ELR (cell line): Measurements from ENCODE around the gene GTF3A.

Experiments used
- DNase-seq: peaks from one replicate; pipeline ENCODE4 v3.0.0-alpha.2; 2015; ENCODE audit warnings: low read depth

Gene GTF3A

GRCh38 chr13:27449081-27449603 lies 24.7 kb downstream of the GTF3A start:
- DNase-seq = no peak

- peak; percentile 95 for DNase-seq
These were observed 25.8 kb downstream of the GTF3A start, which contains the start of gene MTIF3 for GRCh38 chr13:27449936-27450828. TSS of gene MTIF3 (minus strand) at chr13:27450564. CDS start at chr13:27440448, 10,116 bp downstream.

GRCh38 chr13:27450921-27451471 lies 26.6 kb downstream of the GTF3A start:
- DNase-seq = peak; percentile 62

- peak; percentile 9 for DNase-seq
These were observed 31.0 kb downstream of the GTF3A start for GRCh38 chr13:27455331-27455855.

GRCh38 chr13:27461940-27462584 lies 37.6 kb downstream of the GTF3A start:
- no peak for DNase-seq

GRCh38 chr13:27463500-27463899 lies 39.1 kb downstream of the GTF3A start:
- no peak for DNase-seq

- no peak for DNase-seq
These were observed 41.2 kb downstream of the GTF3A start for GRCh38 chr13:27465611-27466010.

GRCh38 chr13:27466513-27466912 lies 42.1 kb downstream of the GTF3A start:
- DNase-seq = no peak

- no peak for DNase-seq
These were observed 45.8 kb downstream of the GTF3A start for GRCh38 chr13:27470075-27470820.

GRCh38 chr13:27472441-27472840 lies 48.0 kb downstream of the GTF3A start:
- no peak for DNase-seq

- DNase-seq = no peak
These were observed 48.5 kb downstream of the GTF3A start for GRCh38 chr13:27472941-27473340.

- DNase-seq = no peak
These were observed 50.4 kb downstream of the GTF3A start for GRCh38 chr13:27474751-27475268.

GRCh38 chr13:27476943-27477703 lies 52.7 kb downstream of the GTF3A start:
- peak; percentile 45 for DNase-seq

- DNase-seq = peak; percentile 57
These were observed 57.3 kb downstream of the GTF3A start for GRCh38 chr13:27481766-27482165.

GRCh38 chr13:27482983-27483382 lies 58.6 kb downstream of the GTF3A start:
- DNase-seq = no peak

GRCh38 chr13:27483421-27483820 lies 59.0 kb downstream of the GTF3A start:
- no peak for DNase-seq
